ENCODE data around the gene AHNAK2. TPM values are rescaled to one million over a fixed set of nuclear protein-coding genes. Genes with fewer than 3 reads are reported as not detected.
"Not testable (repeated sequence)": the region's sequence is repeated elsewhere in the genome, so short reads cannot be mapped to it uniquely, and the experiment has no call there.

The AHNAK2 gene
- total and polyA plus RNA-seq, 9 donors = 0.94 to 24.6 (median 3.9) TPM

DNA sequence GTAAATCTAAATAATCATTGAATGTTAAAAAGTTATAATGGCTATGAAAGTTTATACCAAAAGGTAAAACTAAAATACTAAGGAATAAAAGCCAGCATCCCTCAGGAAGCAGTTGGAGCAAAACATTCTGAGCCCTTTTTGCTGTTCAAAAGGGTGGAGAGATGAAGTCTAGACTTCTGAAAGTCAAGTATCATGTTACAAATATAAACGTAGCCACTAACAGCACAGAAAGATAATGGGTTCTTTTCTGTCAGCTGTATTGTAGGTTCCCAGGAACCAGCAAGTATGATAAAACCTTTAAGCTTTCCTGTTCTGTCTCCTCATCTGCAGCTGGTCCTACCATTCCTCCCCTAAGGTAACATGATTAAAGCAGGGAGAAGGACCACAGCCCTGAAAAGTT is 69.9 kb downstream of the AHNAK2 start:
- H3K36me3 ChIP-seq = no peaks in the 10 kb centered on the region
- H3K27me3 ChIP-seq = no peaks in the 10 kb centered on the region
- H3K27ac ChIP-seq = no peak overlapping the region
- peaks cover 0 to 7% of the 10 kb centered on the region in 2 donors for H3K9me3 ChIP-seq
- no peak for DNase-seq
- no peak for TF ChIP-seq POLR2A (IDR thresholded peaks at IDR 0.05)
- H3K4me3 ChIP-seq = no peak overlapping the region
- no peaks in the 10 kb centered on the region for H3K4me1 ChIP-seq (ENCODE audit: insufficient read depth)
- intact Hi-C loops (cut with DNase I) = no loop called here
- 0 to 10% (median 0%) methylated on average over 1 of the region's 1 CpG for WGBS, 3 donors

DNA sequence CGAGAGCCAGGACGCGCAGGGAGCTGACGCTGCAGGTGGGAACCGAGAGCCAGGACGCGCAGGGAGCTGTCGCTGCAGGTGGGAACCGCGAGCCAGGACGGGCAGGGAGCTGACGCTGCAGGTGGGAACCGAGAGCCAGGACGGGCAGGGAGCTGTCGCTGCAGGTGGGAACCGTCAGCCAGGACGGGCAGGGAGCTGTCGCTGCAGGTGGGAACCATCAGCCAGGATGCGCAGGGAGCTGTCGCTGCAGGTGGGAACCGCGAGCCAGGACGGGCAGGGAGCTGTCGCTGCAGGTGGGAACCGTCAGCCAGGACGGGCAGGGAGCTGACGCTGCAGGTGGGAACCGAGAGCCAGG is 72.6 kb downstream of the AHNAK2 start:
- H3K9me3 ChIP-seq; H3K27me3 ChIP-seq; H3K4me3 ChIP-seq; intact Hi-C loops (cut with DNase I); H3K4me1 ChIP-seq (ENCODE audit: insufficient read depth); DNase-seq; H3K36me3 ChIP-seq; H3K27ac ChIP-seq: not testable (repeated sequence)
- WGBS, 3 donors = 61 to 77% (median 65%) methylated on average over 28 of the region's 28 CpGs

DNA sequence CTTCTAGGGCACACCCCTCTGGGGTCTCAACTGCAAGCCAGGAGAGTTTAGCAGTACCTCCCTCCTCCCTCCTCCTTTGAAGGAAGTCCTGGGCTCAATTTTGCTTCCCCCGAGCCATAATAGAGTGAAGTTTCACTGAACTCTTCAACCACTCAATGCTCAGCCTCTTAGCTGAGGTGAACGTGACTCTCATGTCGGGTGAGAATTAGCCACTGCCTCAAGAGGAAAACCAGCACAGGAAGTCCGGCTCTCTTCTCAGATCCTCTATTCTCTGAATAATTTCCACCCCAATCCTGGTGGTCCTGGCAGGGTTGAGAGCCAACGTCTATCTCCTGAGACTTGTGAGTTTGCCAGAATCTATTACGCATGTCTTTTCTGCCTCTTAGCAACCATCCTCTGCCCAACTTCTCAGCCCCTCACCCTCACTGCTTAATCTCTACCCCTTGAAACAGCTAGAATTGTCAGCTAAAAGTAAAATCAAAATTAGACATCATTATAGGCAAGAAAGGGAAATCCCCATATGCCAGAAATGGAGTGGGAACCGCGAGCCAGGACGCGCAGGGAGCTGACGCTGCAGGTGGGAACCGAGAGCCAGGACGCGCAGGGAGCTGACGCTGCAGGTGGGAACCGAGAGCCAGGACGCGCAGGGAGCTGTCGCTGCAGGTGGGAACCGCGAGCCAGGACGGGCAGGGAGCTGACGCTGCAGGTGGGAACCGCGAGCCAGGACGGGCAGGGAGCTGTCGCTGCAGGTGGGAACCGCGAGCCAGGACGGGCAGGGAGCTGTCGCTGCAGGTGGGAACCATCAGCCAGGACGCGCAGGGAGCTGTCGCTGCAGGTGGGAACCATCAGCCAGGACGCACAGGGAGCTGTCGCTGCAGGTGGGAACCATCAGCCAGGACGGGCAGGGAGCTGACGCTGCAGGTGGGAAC is 73.3 kb downstream of the AHNAK2 start:
- H3K36me3 ChIP-seq; H3K4me1 ChIP-seq (ENCODE audit: insufficient read depth); H3K27me3 ChIP-seq; H3K9me3 ChIP-seq; H3K27ac ChIP-seq; DNase-seq; H3K4me3 ChIP-seq; intact Hi-C loops (cut with DNase I): not testable (repeated sequence)
- 57 to 78% (median 65%) methylated on average over 38 of the region's 38 CpGs for WGBS, 3 donors

DNA sequence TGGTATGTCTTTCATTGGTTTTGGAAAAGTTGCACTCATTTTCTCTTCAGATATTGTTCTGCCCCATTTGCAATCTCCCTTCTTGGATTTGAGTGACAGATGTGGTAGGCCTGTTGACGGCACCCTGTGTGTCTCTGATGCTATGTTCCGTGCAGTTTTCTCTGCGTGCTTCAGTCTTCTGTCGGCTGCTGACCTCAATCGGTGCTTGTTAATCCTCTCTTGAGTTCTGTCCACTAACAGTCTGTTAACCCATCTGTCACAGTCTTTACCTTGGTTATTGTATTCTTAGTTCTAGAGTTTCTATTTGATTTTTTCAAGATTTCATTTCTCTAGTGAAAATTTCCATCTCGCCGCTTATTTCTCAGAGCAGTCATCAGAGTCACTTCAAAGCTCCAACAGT is 74.2 kb downstream of the AHNAK2 start:
- no peak overlapping the region for H3K27ac ChIP-seq
- H3K4me1 ChIP-seq (ENCODE audit: insufficient read depth) = no peaks in the 10 kb centered on the region
- intact Hi-C loops (cut with DNase I) = no loop called here
- WGBS, 3 donors = 94 to 96% (median 95%) methylated on average over 7 of the region's 7 CpGs
- H3K4me3 ChIP-seq = no peak overlapping the region
- H3K36me3 ChIP-seq = no peaks in the 10 kb centered on the region
- H3K9me3 ChIP-seq = no peaks in the 10 kb centered on the region
- H3K27me3 ChIP-seq = no peaks in the 10 kb centered on the region
- DNase-seq = no peak
- TF ChIP-seq POLR2A (IDR thresholded peaks at IDR 0.05) = no peak
- TF ChIP-seq, protein P1, sequence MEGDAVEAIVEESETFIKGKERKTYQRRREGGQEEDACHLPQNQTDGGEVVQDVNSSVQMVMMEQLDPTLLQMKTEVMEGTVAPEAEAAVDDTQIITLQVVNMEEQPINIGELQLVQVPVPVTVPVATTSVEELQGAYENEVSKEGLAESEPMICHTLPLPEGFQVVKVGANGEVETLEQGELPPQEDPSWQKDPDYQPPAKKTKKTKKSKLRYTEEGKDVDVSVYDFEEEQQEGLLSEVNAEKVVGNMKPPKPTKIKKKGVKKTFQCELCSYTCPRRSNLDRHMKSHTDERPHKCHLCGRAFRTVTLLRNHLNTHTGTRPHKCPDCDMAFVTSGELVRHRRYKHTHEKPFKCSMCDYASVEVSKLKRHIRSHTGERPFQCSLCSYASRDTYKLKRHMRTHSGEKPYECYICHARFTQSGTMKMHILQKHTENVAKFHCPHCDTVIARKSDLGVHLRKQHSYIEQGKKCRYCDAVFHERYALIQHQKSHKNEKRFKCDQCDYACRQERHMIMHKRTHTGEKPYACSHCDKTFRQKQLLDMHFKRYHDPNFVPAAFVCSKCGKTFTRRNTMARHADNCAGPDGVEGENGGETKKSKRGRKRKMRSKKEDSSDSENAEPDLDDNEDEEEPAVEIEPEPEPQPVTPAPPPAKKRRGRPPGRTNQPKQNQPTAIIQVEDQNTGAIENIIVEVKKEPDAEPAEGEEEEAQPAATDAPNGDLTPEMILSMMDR (IDR thresholded peaks at IDR 0.05) = no peak
- no peak for TF ChIP-seq EP300 (IDR thresholded peaks at IDR 0.05)

DNA sequence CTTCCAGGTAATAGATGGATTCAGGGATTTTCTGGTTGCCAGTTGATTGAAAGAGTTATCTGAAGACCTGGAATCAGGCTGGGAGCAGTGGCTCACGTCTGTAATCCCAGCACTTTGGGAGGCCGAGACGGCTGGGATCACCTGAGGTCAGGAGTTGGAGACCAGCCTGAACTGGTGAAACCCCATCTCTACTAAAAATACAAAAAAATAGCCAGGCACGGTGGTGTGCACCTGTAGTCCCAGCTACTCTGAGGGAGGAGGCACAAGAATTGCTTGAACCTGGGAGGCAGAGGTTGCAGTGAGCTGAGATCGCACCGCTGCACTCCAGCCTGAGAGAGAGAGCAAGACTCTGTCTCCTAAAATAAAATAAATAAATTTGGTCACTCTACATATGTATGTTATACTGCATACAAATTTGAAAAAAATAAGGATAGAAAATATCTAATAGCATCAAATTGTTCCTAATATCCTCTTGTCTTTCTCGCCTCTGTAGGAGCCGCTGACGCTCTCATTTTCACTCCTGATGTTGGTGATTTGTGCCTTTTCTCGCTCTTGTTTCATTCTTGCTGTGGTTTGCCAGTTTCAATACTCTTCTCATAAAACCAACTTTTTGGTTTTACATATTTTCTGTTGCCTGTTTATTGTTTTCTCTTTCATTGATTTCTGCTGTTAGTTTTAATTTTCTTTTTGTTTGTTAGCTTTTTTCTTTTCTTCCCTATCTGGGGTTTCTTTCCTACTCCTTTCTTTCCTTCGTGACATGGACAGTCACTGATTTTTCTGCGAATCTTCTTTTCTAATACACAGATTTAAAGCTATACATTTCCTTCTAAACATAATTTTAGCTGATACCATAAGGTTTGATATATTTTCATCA is 77.3 kb downstream of the AHNAK2 start:
- 80 to 82% (median 82%) methylated on average over 12 of the region's 12 CpGs for WGBS, 3 donors
- intact Hi-C loops (cut with DNase I) = no loop called here
- TF ChIP-seq POLR2A (IDR thresholded peaks at IDR 0.05) (no peak), EP300 (IDR thresholded peaks at IDR 0.05) (no peak)
- TF ChIP-seq, protein P1 (IDR thresholded peaks at IDR 0.05) = no peak
- Histone ChIP-seq H3K4me3 (no peak overlapping the region), H3K9me3 (no peaks in the 10 kb centered on the region), H3K27me3 (no peaks in the 10 kb centered on the region), H3K27ac (no peak overlapping the region), H3K36me3 (no peaks in the 10 kb centered on the region), H3K4me1 (ENCODE audit: insufficient read depth) (no peaks in the 10 kb centered on the region)
- DNase-seq = no peak

All from ovary (tissue), 9 donors.